B cell (primary cell): ENCODE results near the gene CLRN2. TPM values are rescaled to one million over a fixed set of nuclear protein-coding genes. Genes with fewer than 3 reads are reported as not detected.
A peak's percentile ranks its signal among the peaks of the same experiment; 100 is the strongest.

Source experiments
- ATAC-seq: fragments of 200-7000 bp; cut with Tn5 transposase; one replicate; pipeline ENCODE4 v1.10.0; 2021; ENCODE audit warnings: low read depth, mild to moderate bottlenecking, moderate number of reproducible peaks, moderate library complexity
- CTCF ChIA-PET: fragments of 350-600 bp; sonication (Branson Sonifier 250); formaldehyde crosslinking; loops from one replicate; lab custom pipeline; 2021; ENCODE audit warnings: antibody characterized with exemption, inconsistent platforms; lab: Charles Lee
- POLR2A ChIA-PET: fragments of 350-600 bp; sonication (Branson Sonifier 250); formaldehyde crosslinking; loops from one replicate; lab custom pipeline; 2021; ENCODE audit warnings: antibody characterized with exemption; lab: Charles Lee
- DNase-seq: peaks from one replicate; pipeline ENCODE4 v3.0.0; 2013
- H2AFZ ChIP-seq: 2 replicates; pipeline ENCODE4 v1.6.1; 2012; ENCODE audit warnings: mild to moderate bottlenecking, low read depth, low read length; ENCODE audit not compliant: insufficient read depth, poor library complexity, severe bottlenecking
- H3K27ac ChIP-seq, 2 donors: 1 replicate in 1 of 2; 2 replicates in 1 of 2; pipeline ENCODE4 v1.5.1; 2012 to 2013; ENCODE audit warnings: low read length in 2 of 2, mild to moderate bottlenecking in 2 of 2, moderate library complexity in 1 of 2
- H3K27me3 ChIP-seq, 4 experiments: fragments of 200-600 bp in 1 of 4; sonication (generic) in 1 of 4; replicated peaks in 1 of 4; 1 replicate in 2 of 4; 2 replicates in 2 of 4; pipeline versions ENCODE4 v1.6.1 to v1.7.0; 2013 to 2016; ENCODE audit warnings: low read length in 3 of 4, mild to moderate bottlenecking in 2 of 4, mixed read lengths in 1 of 4, moderate library complexity in 1 of 4; ENCODE audit not compliant: insufficient read depth in 4 of 4, control insufficient read depth in 3 of 4; ENCODE audit errors: control extremely low read depth in 1 of 4
- H3K36me3 ChIP-seq, 2 experiments: replicated peaks in 1 of 2; 1 replicate in 1 of 2; 2 replicates in 1 of 2; pipeline versions ENCODE4 v1.6.1 to v1.7.1; 2013; ENCODE audit warnings: low read length in 1 of 2; ENCODE audit not compliant: insufficient read depth in 2 of 2, control insufficient read depth in 1 of 2; ENCODE audit errors: control extremely low read depth in 1 of 2, extremely low read depth in 1 of 2
- H3K4me1 ChIP-seq, 2 donors: fragments of 200-600 bp in 1 of 2; sonication (generic) in 1 of 2; 1 replicate in 1 of 2; 2 replicates in 1 of 2; pipeline versions ENCODE4 v1.5.1 to v1.6.1; 2013 to 2017; ENCODE audit warnings: low read length in 2 of 2; ENCODE audit not compliant: control insufficient read depth in 2 of 2, insufficient read depth in 2 of 2
- H3K4me2 ChIP-seq: replicated peaks from 2 replicates; pipeline ENCODE3; 2012; ENCODE audit warnings: mild to moderate bottlenecking, low read depth, low read length; ENCODE audit not compliant: poor library complexity, severe bottlenecking
- H3K4me3 ChIP-seq, 5 experiments: fragments of 200-600 bp in 1 of 5; sonication (generic) in 1 of 5; 1 replicate in 3 of 5; 2 replicates in 2 of 5; pipeline versions ENCODE4 v1.5.1 to v1.7.0; 2011 to 2016; ENCODE audit warnings: low read length in 4 of 5, mild to moderate bottlenecking in 4 of 5, low read depth in 2 of 5, control low read depth in 1 of 5, moderate library complexity in 1 of 5; ENCODE audit not compliant: insufficient read depth in 1 of 5; ENCODE audit errors: control extremely low read depth in 1 of 5, extremely low read depth in 1 of 5
- H3K79me2 ChIP-seq: fragments of 200-600 bp; sonication (generic); one replicate; pipeline ENCODE4 v1.6.0; 2016; ENCODE audit warnings: low read length; ENCODE audit not compliant: control insufficient read depth, insufficient read depth
- H3K9ac ChIP-seq: fragments of 200-600 bp; sonication (generic); 2 replicates; pipeline ENCODE4 v1.6.1; 2017; ENCODE audit warnings: mild to moderate bottlenecking, low read length, moderate library complexity
- H3K9me3 ChIP-seq, 3 donors: one replicate each; pipeline versions ENCODE4 v1.6.1 to v1.7.1; 2013; ENCODE audit warnings: low read length in 2 of 3; ENCODE audit not compliant: control insufficient read depth in 2 of 3, insufficient read depth in 1 of 3; ENCODE audit errors: control extremely low read depth in 1 of 3
- H4K20me1 ChIP-seq: 2 replicates; pipeline ENCODE4 v1.6.0; 2012; ENCODE audit warnings: mild to moderate bottlenecking, low read length; ENCODE audit not compliant: insufficient read depth, control insufficient read depth, poor library complexity, severe bottlenecking
- H3K27ac Mint-ChIP-seq: one replicate; pipeline ENCODE4 v1.8.0; 2021; ENCODE audit warnings: mixed read lengths
- H3K27me3 Mint-ChIP-seq: one replicate; pipeline ENCODE4 v1.8.0; 2021; ENCODE audit warnings: mixed read lengths
- H3K4me1 Mint-ChIP-seq: one replicate; pipeline ENCODE4 v1.8.0; 2021; ENCODE audit warnings: mixed read lengths
- H3K4me3 Mint-ChIP-seq: one replicate; pipeline ENCODE4 v1.8.0; 2021; ENCODE audit warnings: mixed read lengths
- H3K9me3 Mint-ChIP-seq: one replicate; pipeline ENCODE4 v1.8.0; 2022; ENCODE audit warnings: mixed read lengths; ENCODE audit not compliant: insufficient read depth
- EZH2 ChIP-seq: IDR thresholded peaks from 2 replicates; pipeline ENCODE4 v1.6.1; 2012; ENCODE audit warnings: borderline replicate concordance, low read depth, mild to moderate bottlenecking, moderate library complexity, low read length; ENCODE audit not compliant: insufficient read depth, poor library complexity, severe bottlenecking
- WGBS: methylation state at CpG from one replicate; pipeline ENCODE4 v1.1.5; 2013; ENCODE audit warnings: missing lambda C conversion rate; ENCODE audit not compliant: insufficient coverage; 5-methylcytosine and 5-hydroxymethylcytosine counted together
- intact Hi-C: fragments of 100-400 bp; cut with micrococcal nuclease; formaldehyde crosslinking; loops from one replicate; pipeline ENCODE4 v1.10.0; 2022
- polyA plus RNA-seq: library from polyadenylated mRNA; depleted of rRNA; stranded (reverse); fragments of >200 nt; gene quantifications from 2 replicates; pipeline ENCODE4 v1.2.3, GENCODE V29; 2012
- total RNA-seq, 2 donors: library from RNA; stranded (reverse); fragments of 120-200 nt in 1 of 2; gene quantifications; 1 replicate in 1 of 2; 2 replicates in 1 of 2; pipeline versions ENCODE4 v1.2.3 to v1.2.4, GENCODE V29; 2013 to 2022
- TF ChIP-seq, protein P1 (sequence below): fragments of 200-600 bp; IDR thresholded peaks from one replicate; pipeline ENCODE4 v1.8.0; 2022; ENCODE audit warnings: antibody characterized with exemption, mild to moderate bottlenecking

The CLRN2 gene
- total and polyA plus RNA-seq, 2 donors (not counting 1 experiment from before 2014, with no cell fraction given): not detected

DNA sequence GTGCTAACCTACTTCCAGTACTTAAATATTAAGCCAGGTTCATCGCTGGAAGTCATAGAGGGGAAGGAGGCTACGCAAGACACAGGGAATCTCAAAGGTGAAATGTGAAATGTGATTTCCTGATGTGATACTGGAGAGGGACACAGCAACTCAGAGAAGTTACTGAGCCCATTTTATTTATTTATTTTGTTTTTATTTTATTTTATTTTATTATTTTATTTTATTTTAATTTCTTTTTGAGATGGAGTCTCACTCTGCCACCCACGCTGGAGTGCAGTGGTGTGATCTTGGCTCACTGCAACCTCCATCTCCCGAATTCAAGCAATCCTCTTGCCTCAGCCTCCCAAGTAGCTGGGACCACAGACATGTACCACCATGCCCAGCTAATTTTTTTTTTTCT is 19.7 kb downstream of the CLRN2 start:
- TF ChIP-seq, protein P1, sequence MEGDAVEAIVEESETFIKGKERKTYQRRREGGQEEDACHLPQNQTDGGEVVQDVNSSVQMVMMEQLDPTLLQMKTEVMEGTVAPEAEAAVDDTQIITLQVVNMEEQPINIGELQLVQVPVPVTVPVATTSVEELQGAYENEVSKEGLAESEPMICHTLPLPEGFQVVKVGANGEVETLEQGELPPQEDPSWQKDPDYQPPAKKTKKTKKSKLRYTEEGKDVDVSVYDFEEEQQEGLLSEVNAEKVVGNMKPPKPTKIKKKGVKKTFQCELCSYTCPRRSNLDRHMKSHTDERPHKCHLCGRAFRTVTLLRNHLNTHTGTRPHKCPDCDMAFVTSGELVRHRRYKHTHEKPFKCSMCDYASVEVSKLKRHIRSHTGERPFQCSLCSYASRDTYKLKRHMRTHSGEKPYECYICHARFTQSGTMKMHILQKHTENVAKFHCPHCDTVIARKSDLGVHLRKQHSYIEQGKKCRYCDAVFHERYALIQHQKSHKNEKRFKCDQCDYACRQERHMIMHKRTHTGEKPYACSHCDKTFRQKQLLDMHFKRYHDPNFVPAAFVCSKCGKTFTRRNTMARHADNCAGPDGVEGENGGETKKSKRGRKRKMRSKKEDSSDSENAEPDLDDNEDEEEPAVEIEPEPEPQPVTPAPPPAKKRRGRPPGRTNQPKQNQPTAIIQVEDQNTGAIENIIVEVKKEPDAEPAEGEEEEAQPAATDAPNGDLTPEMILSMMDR: no peak
- no peak for TF ChIP-seq EZH2
- ATAC-seq (no peak), DNase-seq (no peak)
- CTCF ChIA-PET: no interaction called here
- Histone ChIP-seq H3K9ac (no peak overlapping the region), H3K36me3 (no peaks in the 10 kb centered on the region), H3K27ac (no peak overlapping the region), H3K9me3 (peaks cover 0 to 1% (median 0%) of the 10 kb centered on the region in 3 donors), H3K4me3 (no peak overlapping the region), H3K79me2 (no peaks in the 10 kb centered on the region), H3K27me3 (no peaks in the 10 kb centered on the region), H4K20me1 (no peaks in the 10 kb centered on the region), H2AFZ (no peak overlapping the region), H3K4me2 (no peak overlapping the region), H3K4me1 (no peaks in the 10 kb centered on the region)
- POLR2A ChIA-PET: no interaction called here
- WGBS: no CpG with 5 or more reads among the region's 4 CpGs
- H3K4me3 Mint-ChIP-seq: no peak overlapping the region
- no peaks in the 10 kb centered on the region for H3K9me3 Mint-ChIP-seq
- no peaks in the 10 kb centered on the region for H3K4me1 Mint-ChIP-seq
- H3K27ac Mint-ChIP-seq: no peak overlapping the region
- intact Hi-C loops: no loop called here
- peaks cover 10% of the 10 kb centered on the region for H3K27me3 Mint-ChIP-seq

DNA sequence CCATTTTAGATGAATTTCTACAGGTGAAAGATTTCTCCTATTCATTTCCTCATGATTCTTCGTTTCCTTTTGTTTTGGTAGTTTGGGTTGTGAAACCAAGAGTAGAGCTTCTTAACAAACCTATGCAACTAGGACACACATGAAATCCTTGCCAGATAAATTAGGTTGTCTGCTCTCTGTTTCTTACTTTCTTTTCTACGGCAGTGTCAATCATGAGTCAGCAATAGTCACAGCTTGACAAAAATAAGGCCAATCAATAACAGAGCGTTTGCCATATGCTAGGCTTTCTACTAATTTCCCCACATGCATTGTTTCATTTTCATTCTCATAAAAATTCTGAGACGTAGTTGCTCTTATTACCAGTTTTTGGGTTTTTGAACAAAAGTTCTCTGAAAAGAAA is 20.3 kb downstream of the CLRN2 start:
- CTCF ChIA-PET: no interaction called here

More for the DNA sequence above, 20.3 kb downstream of the CLRN2 start:
- no peak for ATAC-seq
- Histone ChIP-seq H2AFZ (peak overlapping the region; percentile 9), H3K9ac (no peak overlapping the region), H3K4me3 (no peak overlapping the region), H3K36me3 (no peaks in the 10 kb centered on the region), H3K4me1 (no peaks in the 10 kb centered on the region), H3K4me2 (no peak overlapping the region), H3K9me3 (peaks cover 0 to 1% (median 0%) of the 10 kb centered on the region in 3 donors), H3K27me3 (peaks cover 0 to 1% (median 0%) of the 10 kb centered on the region in 4 experiments), H3K79me2 (no peaks in the 10 kb centered on the region), H3K27ac (no peak overlapping the region), H4K20me1 (no peaks in the 10 kb centered on the region)
- Mint-ChIP-seq H3K4me3 (no peak overlapping the region), H3K27me3 (peaks cover 12% of the 10 kb centered on the region), H3K9me3 (no peaks in the 10 kb centered on the region), H3K4me1 (no peaks in the 10 kb centered on the region), H3K27ac (no peak overlapping the region)
- no CpG with 5 or more reads among the region's 4 CpGs for WGBS
- TF ChIP-seq, protein P1: no peak
- no peak for TF ChIP-seq EZH2
- POLR2A ChIA-PET: no interaction called here
- DNase-seq: no peak
- intact Hi-C loops: no loop called here
